HG03139 (cell line): ENCODE data around the gene ENOX2.
"Not testable (repeated sequence)": the region's sequence is repeated elsewhere in the genome, so short reads cannot be mapped to it uniquely, and the experiment has no call there.

Experiments used
- ATAC-seq: cut with Tn5 transposase; IDR thresholded peaks from one replicate; pipeline ENCODE4 v1.9.1; 2021; ENCODE audit not compliant: unreplicated experiment

Gene ENOX2

DNA sequence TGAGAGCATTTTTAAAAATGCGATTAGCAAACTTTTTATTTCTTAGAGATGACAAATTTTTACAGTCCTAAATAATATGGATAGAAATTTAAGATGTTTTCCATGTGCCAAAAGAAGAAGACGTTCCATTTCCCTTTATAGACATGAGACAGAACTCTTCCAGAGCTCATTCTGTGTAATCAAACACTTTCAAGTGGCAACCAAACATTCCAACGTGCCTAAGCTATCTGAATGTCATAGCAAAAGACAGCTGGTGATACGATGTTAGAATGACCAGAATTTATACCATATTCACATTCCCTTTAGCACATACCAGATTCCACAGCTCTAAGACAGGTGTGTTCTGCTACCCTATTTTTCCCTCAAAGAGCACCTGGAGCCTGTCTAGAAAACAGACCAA, 133.2 kb downstream of the ENOX2 start:
- ATAC-seq = no peak

DNA sequence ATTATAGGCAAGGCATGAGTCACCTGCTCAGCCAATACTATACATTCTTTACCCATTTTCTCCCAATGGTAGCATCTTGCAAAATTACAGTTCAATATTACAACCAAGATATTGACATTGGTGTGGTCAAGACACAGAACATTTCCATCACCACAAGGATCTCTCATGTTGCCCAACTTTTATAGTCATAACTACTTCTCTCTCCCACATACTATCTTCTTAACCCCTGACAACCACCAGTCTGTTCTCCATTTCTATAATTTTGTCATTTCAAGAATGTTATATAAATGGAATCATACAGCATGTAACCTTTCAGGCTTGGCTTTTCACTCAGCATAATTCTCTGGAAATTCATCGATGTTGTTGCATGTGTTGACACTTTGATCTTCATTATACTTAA, 144.9 kb downstream of the ENOX2 start:
- ATAC-seq = no peak

DNA sequence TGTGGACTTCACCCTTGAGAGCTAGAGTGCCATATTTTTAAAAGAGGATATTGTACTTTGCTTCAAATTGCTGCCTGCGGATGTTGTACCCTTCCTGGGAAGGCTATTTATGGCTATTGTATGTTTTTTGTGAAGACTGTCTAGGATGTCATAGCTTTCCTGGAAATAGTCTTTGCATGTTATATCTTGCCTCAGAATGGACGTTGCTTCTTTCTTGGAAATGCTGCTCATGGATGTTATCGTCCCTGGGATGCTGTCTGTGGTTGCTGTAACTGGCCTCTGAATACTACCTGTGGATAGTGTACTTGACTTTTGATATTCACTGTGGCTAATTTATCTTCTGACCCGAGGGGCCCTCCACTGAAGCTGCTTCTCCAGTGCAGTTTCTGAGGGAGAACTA, 146.8 kb downstream of the ENOX2 start:
- no peak for ATAC-seq

DNA sequence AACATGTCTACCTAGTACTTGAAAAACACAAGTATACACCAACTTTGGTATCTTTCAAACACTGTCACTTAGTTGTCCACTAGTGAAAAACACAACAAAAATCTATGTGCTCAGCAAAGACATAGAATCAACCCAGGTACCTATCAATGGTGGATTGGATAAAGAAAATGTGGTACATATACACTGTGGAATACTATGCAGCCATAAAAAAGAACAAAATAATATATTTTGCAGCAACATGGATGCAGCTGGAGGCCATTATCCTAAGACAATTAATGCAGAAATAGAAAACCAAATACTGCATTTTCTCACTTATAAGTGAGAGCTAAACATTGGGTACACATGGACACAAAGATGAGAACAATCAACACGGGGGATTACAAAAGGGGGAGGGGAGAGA, 148.7 kb downstream of the ENOX2 start:
- ATAC-seq = no peak

DNA sequence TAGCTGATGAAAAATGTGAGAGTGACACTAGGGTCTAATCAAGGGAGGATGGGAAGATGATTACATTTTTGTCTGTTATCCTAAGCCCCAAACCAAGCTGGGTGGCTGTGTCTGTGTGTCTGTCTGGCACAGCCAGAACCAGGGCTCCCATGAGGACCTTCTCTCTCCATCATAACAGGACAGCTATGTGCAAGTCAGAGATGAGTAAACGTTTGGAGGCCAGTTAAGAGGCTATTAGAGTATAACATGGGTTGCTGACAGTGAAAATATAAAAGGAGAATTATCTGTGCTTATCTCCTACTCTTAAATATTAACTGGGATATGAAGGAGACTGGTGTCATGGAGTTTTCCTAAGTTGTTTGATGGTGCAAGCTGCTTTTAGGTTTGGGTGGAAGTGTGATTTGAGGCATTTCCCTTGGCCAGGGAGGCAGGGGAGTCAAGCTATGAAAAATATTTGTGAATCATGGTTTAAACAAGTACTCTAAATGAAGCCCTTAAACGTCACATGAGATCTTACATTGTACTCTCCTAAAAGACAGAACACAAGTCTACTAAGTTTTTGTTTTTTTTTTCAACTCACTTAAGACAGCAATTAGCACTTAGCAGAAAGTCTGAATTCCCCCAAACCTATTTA, 156.2 kb downstream of the ENOX2 start:
- ATAC-seq = no peak

DNA sequence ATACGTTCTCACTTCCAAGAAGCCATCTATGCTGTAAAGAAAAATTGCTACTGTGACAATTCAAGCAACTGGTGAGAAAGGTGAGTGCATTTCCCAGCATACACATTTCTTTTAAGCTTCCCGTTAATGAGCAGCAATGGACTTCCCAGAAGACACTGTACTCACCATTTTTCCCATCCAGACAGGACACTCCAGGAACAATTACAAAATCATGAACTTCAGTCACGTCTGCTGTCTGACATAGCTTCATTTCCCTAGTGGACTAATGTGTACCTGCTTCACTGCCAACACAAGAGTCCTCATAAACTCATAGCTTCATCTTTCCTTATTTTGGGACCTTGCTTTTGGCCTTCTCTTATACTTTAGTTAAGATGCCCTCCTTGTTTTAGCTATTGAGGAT, 156.9 kb downstream of the ENOX2 start:
- no peak for ATAC-seq

DNA sequence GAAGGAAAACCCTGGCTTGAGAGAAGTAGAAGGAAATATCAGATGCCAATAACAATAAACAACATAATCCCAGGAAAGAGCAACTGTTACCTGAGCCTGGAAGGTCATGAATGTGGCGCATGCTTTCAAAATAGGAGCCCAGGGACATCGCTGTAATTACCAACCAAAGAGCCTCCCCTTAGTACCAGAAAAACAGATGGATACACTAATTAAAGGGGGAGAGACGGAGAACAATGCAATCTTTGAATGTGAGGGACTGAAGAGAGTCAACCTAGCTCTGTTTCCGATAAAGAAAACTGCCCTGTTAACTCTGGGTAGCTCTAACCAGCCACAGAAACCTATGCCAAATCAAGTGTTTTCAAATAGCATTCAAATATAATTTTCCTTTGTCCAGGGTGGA, 161.4 kb downstream of the ENOX2 start:
- ATAC-seq = no peak

DNA sequence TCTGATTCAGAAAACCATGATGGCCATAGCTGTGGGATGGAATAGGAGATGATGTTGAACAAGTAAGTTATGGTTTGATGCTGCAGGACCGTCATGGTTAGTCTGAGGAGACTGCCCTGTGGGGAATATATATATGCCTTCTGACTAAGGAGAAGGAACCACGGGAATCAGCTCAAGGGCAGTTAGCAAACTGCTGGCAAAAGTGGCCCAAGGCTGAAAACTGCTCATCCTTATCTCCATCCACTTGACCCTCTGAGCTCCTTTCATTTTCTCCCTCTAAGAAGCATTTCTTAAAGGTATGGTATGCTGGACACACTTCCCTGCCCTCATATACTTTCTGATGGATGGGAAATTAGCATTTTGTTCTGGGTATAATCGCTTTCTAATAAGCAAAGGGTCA, 161.9 kb downstream of the ENOX2 start:
- no peak for ATAC-seq

DNA sequence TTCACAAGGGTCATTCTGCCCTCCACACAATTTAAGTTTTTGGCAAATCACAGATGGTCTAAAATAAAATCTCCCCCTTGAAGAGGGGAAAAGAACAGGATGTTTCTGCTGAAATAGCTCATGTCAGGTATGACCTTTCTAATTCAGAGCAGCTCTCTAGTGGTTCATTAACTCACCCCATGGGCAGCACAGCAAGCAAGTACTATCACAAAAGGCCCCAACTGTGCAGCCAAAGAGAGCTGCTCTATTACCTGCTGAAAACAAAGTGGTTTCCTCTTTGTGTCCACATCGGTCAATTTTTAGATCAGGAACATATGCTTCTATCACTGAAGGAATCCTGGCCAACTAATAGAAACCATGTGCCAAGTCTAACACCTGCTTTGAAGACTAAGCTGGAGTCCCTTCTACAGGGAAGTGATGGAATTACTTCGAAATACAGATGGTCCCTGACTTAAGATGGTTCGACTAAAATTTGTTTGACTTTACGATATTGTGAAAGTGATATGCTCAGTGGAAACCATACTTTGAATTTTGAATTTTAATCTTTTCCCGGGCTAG, 164.3 kb downstream of the ENOX2 start:
- no peak for ATAC-seq

DNA sequence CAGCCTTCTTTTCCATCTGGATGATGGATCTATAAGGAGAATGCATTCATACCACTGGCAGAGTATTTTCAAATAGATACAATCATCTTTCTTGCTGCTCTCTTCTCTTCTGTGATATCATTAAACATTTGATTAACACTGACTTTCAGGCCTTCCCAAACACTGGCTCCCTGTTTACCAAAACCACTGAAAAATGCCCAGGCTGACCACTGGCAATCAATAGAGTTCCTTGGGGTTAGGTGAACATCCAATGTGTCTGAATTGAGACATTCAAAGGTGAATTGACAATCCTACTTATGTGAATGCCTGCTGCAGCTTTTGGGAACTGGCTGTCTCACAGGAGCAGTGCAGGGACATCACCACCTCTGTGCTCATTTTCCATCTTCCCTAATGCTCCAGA, 168.3 kb downstream of the ENOX2 start:
- no peak for ATAC-seq

DNA sequence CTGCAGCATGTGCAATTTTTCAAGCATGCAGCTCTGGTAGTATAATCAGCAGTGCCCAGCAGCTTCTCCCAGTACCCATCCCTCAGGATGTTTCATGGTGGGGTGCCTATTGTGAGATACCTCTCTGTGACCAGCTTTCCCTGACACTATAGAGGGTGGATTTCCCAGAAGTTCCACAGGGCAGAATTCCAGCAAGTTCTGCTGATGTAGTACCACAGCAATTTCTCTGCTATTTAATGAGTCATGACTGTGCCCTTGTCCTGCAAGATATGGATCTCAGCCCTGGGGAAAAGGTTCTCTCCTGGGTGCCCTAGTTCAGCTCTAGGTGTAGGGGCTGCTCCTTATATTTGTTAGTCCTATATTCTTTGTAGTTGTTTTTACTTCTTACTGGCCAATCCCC, 174.8 kb downstream of the ENOX2 start:
- no peak for ATAC-seq

- ATAC-seq = no peak
These were observed 176.3 kb downstream of the ENOX2 start for GRCh38 chrX:130726661-130727060.

GRCh38 chrX:130725519-130725918, 177.5 kb downstream of the ENOX2 start:
- no peak for ATAC-seq

DNA sequence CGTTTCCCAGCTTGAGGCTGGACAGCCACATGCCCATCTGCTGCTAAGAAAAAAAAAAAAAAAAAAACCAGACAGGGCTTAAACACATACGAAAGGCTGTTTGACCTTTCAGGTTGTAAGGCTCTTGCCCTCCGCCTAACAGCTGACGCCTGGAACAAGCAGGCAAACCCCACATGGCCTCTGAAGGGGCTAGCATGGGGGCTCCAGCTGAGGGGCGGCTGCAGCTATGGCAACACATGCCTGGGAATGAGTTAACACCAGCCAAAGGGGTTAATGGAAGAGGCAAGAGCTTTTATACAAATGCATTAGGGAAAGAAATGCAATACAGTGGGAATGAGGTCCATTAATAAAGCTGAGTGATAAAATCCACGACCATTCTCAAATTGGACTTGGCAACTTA, 183.6 kb downstream of the ENOX2 start:
- ATAC-seq = no peak

GRCh38 chrX:130718137-130718536, 184.9 kb downstream of the ENOX2 start:
- ATAC-seq = no peak

DNA sequence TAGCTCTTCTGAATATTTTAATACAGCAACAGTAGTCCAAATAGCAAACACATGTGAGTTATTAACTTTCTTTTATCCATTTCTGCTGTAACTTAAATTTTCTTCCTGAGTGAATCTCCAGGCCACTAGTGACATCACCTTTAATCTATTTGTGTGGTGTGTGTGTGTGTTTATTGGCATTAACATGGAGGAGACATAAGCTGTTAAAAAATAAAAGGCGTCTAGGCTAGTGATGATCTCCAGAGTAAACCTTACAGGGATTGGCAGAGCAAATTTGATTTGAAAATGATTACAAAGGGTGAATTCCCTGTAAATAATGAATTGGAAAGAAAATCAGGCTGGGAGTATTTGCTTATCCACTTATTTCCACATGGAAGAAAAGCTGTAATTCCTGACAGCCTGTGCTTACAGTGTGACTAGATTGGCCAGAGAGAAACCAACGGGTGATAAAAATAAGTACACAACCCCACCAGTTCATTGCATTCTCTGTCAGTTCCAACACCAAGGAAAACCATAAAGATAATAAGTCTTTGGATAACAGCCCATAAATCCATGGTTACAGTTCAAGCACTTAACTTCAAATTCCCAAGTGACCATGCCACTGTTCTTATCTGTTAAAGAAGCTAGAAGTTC, 186.1 kb downstream of the ENOX2 start:
- ATAC-seq = no peak

GRCh38 chrX:130716346-130716745, 186.7 kb downstream of the ENOX2 start:
- no peak for ATAC-seq

GRCh38 chrX:130715299-130715698, 187.7 kb downstream of the ENOX2 start:
- no peak for ATAC-seq

DNA sequence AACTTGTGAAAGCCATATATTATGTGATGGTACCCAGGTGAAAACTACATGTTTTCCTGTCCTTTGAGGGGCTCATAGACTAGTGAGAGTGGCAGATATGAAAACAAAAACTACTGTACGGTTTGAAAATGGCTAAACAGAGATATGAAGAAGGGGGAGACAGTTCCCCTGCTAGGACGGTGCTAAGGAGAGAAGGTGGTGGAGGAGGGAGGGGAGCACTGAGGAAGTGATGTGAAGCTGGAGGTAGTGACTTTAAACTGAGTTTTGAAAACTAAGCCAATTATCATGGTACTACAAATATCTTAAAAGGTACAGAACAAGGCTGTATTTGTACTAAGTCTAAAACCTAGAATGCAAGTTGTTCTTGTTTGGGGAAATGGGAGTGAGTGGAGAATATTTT, 188.3 kb downstream of the ENOX2 start:
- no peak for ATAC-seq

- no peak for ATAC-seq
These were observed 188.9 kb downstream of the ENOX2 start for GRCh38 chrX:130714135-130714534.

DNA sequence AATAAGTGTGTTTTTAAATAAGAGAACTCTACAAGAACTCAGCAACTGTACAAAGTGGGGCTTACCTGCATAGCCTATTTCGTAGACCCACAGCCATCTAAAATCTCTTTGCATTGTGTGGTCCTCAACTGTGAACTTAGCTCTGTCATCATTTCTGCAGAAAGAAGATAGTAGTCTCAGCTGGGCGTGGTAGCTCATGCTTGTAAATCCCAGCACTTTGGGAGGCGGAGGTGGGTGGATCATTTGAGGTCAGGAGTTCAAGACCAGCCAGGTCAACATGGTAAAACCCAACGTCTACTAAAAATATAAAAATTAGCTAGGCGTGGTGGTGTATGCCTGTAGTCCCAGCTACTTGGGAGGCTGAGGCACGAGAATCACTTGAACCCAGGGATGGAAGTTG, 193.8 kb downstream of the ENOX2 start:
- not testable (repeated sequence) for ATAC-seq

DNA sequence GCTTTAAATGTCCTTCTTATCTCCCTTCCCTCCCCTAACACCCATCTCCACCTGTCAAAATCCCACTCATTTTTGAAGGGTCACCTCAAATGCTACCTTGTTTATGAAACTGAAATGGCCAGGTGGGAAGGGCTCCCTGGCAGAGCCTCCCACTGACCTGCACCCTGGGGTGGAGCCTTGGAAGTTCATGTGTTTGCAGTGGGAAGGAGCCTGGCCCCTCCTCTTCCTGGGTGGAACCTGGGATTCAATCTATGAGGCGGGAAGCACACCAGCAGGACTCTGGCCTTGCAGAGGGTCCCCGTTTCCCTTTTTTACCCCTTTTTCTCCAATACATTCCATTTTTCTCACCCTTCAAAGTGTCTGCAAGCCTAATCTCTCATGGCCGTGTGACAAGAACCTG, 197.4 kb downstream of the ENOX2 start:
- ATAC-seq = no peak
